ENCODE results near the gene ATAD3A.

GRCh38 chr1:1510912-1511532 is 940 bp upstream of the ATAD3A start:
- TF ChIP-seq, protein P1, sequence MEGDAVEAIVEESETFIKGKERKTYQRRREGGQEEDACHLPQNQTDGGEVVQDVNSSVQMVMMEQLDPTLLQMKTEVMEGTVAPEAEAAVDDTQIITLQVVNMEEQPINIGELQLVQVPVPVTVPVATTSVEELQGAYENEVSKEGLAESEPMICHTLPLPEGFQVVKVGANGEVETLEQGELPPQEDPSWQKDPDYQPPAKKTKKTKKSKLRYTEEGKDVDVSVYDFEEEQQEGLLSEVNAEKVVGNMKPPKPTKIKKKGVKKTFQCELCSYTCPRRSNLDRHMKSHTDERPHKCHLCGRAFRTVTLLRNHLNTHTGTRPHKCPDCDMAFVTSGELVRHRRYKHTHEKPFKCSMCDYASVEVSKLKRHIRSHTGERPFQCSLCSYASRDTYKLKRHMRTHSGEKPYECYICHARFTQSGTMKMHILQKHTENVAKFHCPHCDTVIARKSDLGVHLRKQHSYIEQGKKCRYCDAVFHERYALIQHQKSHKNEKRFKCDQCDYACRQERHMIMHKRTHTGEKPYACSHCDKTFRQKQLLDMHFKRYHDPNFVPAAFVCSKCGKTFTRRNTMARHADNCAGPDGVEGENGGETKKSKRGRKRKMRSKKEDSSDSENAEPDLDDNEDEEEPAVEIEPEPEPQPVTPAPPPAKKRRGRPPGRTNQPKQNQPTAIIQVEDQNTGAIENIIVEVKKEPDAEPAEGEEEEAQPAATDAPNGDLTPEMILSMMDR (IDR thresholded peaks at IDR 0.05), result peak in 1 of 3 experiments; percentile 16
- TF ChIP-seq POLR2A (IDR thresholded peaks at IDR 0.05), result no peak
